Loucy (cell line): ENCODE data around the gene FAM168A.

Source experiments
- H2AFZ ChIP-seq: fragments of 200-600 bp; sonication (generic); 2 replicates; pipeline ENCODE4 v1.6.0; 2016; ENCODE audit warnings: antibody characterized with exemption, mild to moderate bottlenecking, low read length, moderate library complexity
- H3F3A ChIP-seq: fragments of 200-600 bp; 2 replicates; pipeline ENCODE4 v1.6.0; 2016; ENCODE audit warnings: antibody characterized with exemption, low read depth, mild to moderate bottlenecking
- H3K27me3 ChIP-seq: fragments of 200-600 bp; sonication (generic); 2 replicates; pipeline ENCODE4 v1.6.1; 2014; ENCODE audit warnings: low read length, mild to moderate bottlenecking; ENCODE audit not compliant: insufficient read depth, poor library complexity, severe bottlenecking
- H3K36me3 ChIP-seq: fragments of 200-600 bp; sonication (generic); 2 replicates; pipeline ENCODE4 v1.6.1; 2016; ENCODE audit warnings: low read length; ENCODE audit not compliant: insufficient read depth
- H3K4me1 ChIP-seq: fragments of 200-600 bp; sonication (generic); 2 replicates; pipeline ENCODE4 v1.5.1; 2014; ENCODE audit warnings: low read length, mild to moderate bottlenecking; ENCODE audit not compliant: insufficient read depth, poor library complexity, severe bottlenecking
- H3K4me2 ChIP-seq: fragments of 200-600 bp; sonication (generic); 2 replicates; pipeline ENCODE4 v1.6.0; 2014; ENCODE audit warnings: antibody characterized with exemption, low read length, low read depth, mild to moderate bottlenecking; ENCODE audit not compliant: poor library complexity, severe bottlenecking
- H3K4me3 ChIP-seq: fragments of 200-600 bp; sonication (generic); 2 replicates; pipeline ENCODE4 v1.5.1; 2014; ENCODE audit warnings: low read length, mild to moderate bottlenecking, mixed read lengths; ENCODE audit not compliant: poor library complexity, severe bottlenecking
- H3K79me2 ChIP-seq: fragments of 200-600 bp; sonication (generic); 2 replicates; pipeline ENCODE4 v1.6.1; 2014; ENCODE audit warnings: low read length; ENCODE audit not compliant: insufficient read depth
- H3K9ac ChIP-seq: fragments of 200-600 bp; sonication (generic); 2 replicates; pipeline ENCODE4 v1.6.0; 2014; ENCODE audit warnings: mild to moderate bottlenecking, low read depth, low read length, moderate library complexity; ENCODE audit not compliant: poor library complexity, severe bottlenecking
- H3K9me2 ChIP-seq: fragments of 200-600 bp; sonication (generic); replicated peaks from 2 replicates; pipeline ENCODE4 v1.6.1; 2016; ENCODE audit warnings: low read depth, low read length, mixed read lengths
- H3K9me3 ChIP-seq: fragments of 200-600 bp; sonication (generic); 2 replicates; pipeline ENCODE4 v1.6.1; 2014; ENCODE audit warnings: mild to moderate bottlenecking, antibody characterized with exemption, low read length, low read depth; ENCODE audit not compliant: insufficient read depth
- H4K20me1 ChIP-seq: fragments of 200-600 bp; sonication (generic); 2 replicates; pipeline ENCODE4 v1.6.0; 2014; ENCODE audit warnings: antibody characterized with exemption, low read length, mild to moderate bottlenecking; ENCODE audit not compliant: insufficient read depth, poor library complexity, severe bottlenecking
- EZH2phosphoT487 ChIP-seq: fragments of 200-600 bp; IDR thresholded peaks from 2 replicates; pipeline ENCODE4 v1.6.1; 2018; ENCODE audit warnings: antibody characterized with exemption, mild to moderate bottlenecking, moderate library complexity, borderline replicate concordance
- TF ChIP-seq, protein P1 (sequence below): fragments of 200-600 bp; sonication (generic); conservative IDR thresholded peaks from 2 replicates; pipeline ENCODE4 v1.5.1; 2014; ENCODE audit warnings: mild to moderate bottlenecking, antibody characterized with exemption, low read length

Gene FAM168A

GRCh38 chr11:73372375-73372993 lies 225.4 kb downstream of the FAM168A start:
- Histone ChIP-seq H3K4me1 (peaks cover 22% of the 10 kb centered on the region), H3K36me3 (no peaks in the 10 kb centered on the region), H3K79me2 (peaks cover 12% of the 10 kb centered on the region), H3K4me3 (no peak overlapping the region), H3K9me2 (no peaks in the 10 kb centered on the region), H3K27me3 (peaks cover 5% of the 10 kb centered on the region), H3K9ac (no peak overlapping the region), H3K4me2 (peak overlapping the region; percentile 14), H3K9me3 (no peaks in the 10 kb centered on the region), H2AFZ (no peak overlapping the region), H4K20me1 (peaks cover 9% of the 10 kb centered on the region), H3F3A (no peaks in the 10 kb centered on the region)
- no peak for TF ChIP-seq EZH2phosphoT487
- TF ChIP-seq, protein P1, sequence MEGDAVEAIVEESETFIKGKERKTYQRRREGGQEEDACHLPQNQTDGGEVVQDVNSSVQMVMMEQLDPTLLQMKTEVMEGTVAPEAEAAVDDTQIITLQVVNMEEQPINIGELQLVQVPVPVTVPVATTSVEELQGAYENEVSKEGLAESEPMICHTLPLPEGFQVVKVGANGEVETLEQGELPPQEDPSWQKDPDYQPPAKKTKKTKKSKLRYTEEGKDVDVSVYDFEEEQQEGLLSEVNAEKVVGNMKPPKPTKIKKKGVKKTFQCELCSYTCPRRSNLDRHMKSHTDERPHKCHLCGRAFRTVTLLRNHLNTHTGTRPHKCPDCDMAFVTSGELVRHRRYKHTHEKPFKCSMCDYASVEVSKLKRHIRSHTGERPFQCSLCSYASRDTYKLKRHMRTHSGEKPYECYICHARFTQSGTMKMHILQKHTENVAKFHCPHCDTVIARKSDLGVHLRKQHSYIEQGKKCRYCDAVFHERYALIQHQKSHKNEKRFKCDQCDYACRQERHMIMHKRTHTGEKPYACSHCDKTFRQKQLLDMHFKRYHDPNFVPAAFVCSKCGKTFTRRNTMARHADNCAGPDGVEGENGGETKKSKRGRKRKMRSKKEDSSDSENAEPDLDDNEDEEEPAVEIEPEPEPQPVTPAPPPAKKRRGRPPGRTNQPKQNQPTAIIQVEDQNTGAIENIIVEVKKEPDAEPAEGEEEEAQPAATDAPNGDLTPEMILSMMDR: peak; percentile 55

DNA sequence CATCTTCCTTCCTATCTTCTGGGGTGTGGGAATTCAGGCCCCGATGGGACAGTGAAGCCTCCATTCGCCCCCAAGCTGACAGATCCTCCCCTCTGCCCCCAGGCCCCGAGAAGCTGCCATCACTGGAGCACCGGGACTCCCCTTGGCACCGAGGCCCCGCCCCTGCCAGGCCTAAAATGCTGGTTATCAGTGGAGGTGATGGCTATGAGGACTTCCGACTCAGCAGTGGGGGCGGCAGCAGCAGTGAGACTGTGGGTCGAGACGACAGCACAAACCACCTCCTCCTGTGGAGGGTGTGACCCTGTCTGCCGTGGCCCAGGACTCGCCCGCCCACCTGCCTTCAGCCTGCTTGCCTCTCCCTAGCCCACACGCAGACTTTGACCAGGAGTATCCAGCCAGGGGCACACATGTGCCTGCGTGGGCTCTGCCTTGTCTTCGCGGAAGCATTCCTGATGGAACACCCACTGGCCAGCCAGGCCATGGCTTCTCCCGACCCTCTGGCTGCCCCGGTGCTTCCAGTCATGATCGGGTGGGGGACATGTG lies 230.4 kb downstream of the FAM168A start:
- Histone ChIP-seq H3K4me1 (peaks cover 22% of the 10 kb centered on the region), H3K9ac (no peak overlapping the region), H3K36me3 (no peaks in the 10 kb centered on the region), H2AFZ (no peak overlapping the region), H3K79me2 (no peaks in the 10 kb centered on the region), H3K4me3 (no peak overlapping the region), H3F3A (no peaks in the 10 kb centered on the region), H4K20me1 (no peaks in the 10 kb centered on the region), H3K9me3 (no peaks in the 10 kb centered on the region), H3K27me3 (no peaks in the 10 kb centered on the region), H3K4me2 (no peak overlapping the region), H3K9me2 (no peaks in the 10 kb centered on the region)
- TF ChIP-seq EZH2phosphoT487: no peak

DNA sequence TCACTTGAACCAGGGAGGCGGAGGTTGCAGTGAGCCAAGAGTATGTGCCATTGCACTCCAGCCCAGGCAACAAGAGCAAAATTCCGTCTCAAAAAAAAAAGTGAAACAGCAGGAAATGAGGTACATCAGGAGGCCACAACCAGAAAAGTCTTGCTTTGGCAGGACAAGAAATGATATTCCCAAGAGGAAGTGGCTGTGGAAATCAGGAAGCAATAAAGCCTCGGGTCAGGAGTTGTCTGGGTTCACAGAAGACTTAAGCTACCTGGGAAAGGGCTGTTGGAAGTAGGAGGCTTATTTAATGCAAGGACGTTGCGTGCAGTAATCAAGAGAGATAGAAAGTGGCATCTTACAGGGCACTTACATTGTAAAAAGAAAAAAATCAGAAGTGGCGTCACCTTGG lies 231.0 kb downstream of the FAM168A start:
- Histone ChIP-seq H3K4me3 (no peak overlapping the region), H3K4me1 (peaks cover 16% of the 10 kb centered on the region), H3K4me2 (no peak overlapping the region), H3F3A (no peaks in the 10 kb centered on the region), H3K36me3 (no peaks in the 10 kb centered on the region), H4K20me1 (no peaks in the 10 kb centered on the region), H3K9me3 (no peaks in the 10 kb centered on the region), H2AFZ (no peak overlapping the region), H3K27me3 (no peaks in the 10 kb centered on the region), H3K79me2 (no peaks in the 10 kb centered on the region), H3K9ac (no peak overlapping the region), H3K9me2 (no peaks in the 10 kb centered on the region)
- TF ChIP-seq, protein P1: no peak
- TF ChIP-seq EZH2phosphoT487: no peak

- Histone ChIP-seq H3K27me3 (no peaks in the 10 kb centered on the region), H3K4me1 (peaks cover 14% of the 10 kb centered on the region), H3K36me3 (no peaks in the 10 kb centered on the region), H3K9me3 (no peaks in the 10 kb centered on the region), H4K20me1 (no peaks in the 10 kb centered on the region), H3K4me2 (peak overlapping the region; percentile 58), H3K9ac (no peak overlapping the region), H3K79me2 (no peaks in the 10 kb centered on the region), H3K9me2 (no peaks in the 10 kb centered on the region), H3F3A (no peaks in the 10 kb centered on the region), H2AFZ (peak overlapping the region; percentile 3; the same call in 1 of the 2 replicates), H3K4me3 (peak overlapping the region; percentile 0)
- TF ChIP-seq EZH2phosphoT487: no peak
- TF ChIP-seq, protein P1: no peak
Measured at GRCh38 chr11:73366265-73366610, 231.7 kb downstream of the FAM168A start.
